ENCODE results near the gene TEX48.
A peak's percentile ranks its signal among the peaks of the same experiment; 100 is the strongest.

The TEX48 gene

DNA sequence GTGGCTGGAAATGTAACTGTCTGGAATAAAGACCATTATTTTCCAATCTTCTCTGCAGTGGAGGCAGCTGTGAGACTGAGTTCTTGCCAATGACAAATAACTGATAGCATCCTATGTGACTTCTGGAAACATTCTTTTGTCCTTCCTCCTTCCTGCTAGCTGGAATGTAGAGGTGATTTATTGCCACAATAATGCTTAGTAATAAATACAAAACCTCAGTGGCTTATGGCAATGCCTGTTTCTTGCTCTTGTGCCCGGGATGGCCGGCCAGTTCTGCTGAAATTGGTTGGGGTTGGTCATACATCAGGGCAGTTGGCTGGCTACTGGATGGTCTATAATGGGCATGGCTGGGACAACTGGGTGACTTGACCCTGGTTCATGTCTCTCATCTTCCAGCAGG lies 12.2 kb upstream of the TEX48 start:
- no peak for DNase-seq (ENCODE audit: low read depth in 2 of 3, low spot score in 1 of 3)

DNA sequence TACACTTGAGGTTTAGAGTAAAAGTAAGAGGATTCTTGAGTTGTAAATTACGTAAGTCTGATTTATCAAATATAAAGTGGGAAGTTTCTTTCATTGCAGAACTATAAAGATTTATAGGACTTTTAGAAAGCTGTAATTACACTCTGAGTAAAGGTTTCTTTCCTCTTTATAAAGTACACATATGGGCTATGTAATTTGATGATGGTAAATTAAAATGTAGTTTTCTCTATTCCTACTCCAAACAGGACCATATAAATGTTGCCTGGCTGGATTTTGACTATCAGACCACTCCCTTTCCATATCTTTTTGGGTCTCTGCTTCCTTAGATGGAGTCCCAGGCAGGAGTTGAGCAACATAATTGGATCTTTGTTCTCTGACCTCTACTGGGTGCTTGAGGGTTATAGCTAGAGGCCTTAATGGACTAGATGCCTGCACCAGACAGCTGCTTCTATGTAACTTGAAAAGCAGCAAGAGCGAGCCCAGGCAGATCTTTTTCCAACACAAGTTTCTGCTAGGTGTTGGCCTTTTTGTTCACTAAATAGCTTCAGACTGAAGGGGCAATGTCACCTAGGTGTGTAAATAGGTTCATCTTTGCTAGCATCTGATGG lies 11.4 kb upstream of the TEX48 start:
- DNase-seq (ENCODE audit: low read depth in 2 of 3, low spot score in 1 of 3) = no peak

DNA sequence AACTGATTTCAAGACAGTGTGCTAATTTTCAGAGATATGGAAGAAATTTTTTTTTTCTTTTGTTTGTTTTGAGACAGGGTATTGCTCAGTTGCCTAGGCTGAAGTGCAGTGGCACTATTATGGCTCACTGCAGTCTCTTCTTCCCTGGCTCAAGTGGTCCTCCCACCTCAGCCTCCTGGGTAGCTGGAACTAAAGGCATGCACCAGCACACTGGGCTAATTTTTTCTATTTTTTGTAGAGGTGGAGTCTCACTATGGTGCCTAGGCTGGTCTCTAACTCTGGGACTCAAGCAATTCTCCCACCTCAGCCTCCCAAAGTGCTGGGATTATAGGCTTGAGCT lies 9.9 kb upstream of the TEX48 start:
- DNase-seq (ENCODE audit: low read depth in 2 of 3, low spot score in 1 of 3) = no peak

DNA sequence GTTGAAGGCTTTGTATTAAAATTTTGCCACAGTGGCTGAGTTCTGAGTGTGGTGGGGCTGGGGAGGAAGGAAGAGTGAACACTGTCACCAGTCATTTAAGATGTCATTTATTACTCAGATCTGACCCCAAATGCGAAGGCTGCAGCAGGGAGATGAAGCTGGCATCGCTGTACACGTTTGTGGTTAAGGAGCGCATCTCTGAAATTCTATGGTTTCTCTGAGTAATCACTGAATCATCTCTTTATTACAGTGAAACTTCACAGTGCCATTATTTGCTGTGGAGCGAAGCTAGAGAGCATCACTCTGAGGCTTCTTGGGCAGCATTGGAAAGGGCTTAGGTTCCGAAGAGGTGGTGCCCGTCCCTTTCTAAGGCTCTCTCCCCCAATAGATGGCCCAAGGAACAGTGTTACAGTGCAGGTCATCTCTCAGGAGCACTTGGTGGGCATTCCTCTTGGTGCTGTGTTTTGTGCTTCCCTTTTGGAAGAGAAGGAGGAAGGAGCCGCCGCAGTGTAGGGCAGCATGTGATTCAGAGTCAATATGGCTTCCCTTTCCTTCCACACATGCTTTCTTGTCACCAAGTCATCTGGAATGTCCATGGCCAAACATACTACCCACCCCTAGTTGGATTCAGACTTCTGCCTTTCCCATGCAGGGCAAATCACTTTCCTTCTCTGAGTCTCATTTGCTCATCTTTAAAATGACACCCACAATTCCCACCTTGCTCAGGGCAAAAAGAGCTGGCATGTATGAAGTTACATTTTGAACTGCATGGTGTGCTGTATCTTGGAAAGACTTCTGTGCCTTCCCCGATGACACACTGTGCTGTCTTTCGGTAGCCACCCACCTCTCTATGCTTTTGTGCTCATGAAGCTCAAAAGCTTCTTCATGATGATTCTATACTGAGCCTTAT lies 9.3 kb upstream of the TEX48 start:
- peak; percentile 64 to 78 (median 65) for DNase-seq (ENCODE audit: low read depth in 2 of 3, low spot score in 1 of 3)

DNA sequence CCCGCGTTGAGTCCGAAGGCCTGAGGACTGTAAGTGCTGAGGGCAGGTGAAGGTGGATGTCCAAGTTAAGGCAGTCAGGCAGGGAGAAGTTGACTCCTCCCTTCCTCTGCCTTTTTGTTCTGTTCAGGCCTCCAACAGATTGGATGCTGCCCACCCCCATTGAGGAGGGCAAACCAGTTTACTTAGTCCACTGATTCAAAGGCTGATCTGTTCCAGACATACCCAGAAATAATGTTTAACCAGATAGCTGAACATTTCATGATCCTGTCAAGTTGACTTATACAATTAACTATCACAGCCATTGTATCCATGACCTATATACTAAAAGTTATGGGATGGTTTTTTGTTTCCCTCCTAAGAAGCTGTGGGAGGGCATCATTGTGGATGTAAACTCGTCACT lies 8.3 kb upstream of the TEX48 start:
- DNase-seq (ENCODE audit: low read depth in 2 of 3, low spot score in 1 of 3) = no peak

DNA sequence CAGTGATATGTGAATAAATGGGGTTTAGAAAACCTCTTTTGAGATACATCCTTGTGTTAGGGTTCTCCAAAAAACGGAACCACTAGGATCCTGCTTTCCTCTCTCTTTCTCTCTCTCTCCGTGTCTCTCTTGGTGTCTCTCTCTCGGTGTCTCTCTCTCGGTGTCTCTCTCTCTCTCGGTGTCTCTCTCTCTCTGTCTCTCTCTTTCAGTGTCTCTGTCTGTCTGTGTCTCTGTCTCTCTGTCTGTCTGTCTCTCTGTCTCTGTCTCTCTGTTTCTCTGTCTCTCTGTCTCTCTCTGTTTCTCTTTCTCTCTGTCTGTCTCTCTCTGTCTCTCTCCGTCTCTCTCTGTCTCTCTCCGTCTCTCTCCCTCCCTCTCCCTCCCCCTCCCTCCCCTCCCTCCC lies 7.8 kb upstream of the TEX48 start:
- no peak for DNase-seq (ENCODE audit: low read depth in 2 of 3, low spot score in 1 of 3)

DNA sequence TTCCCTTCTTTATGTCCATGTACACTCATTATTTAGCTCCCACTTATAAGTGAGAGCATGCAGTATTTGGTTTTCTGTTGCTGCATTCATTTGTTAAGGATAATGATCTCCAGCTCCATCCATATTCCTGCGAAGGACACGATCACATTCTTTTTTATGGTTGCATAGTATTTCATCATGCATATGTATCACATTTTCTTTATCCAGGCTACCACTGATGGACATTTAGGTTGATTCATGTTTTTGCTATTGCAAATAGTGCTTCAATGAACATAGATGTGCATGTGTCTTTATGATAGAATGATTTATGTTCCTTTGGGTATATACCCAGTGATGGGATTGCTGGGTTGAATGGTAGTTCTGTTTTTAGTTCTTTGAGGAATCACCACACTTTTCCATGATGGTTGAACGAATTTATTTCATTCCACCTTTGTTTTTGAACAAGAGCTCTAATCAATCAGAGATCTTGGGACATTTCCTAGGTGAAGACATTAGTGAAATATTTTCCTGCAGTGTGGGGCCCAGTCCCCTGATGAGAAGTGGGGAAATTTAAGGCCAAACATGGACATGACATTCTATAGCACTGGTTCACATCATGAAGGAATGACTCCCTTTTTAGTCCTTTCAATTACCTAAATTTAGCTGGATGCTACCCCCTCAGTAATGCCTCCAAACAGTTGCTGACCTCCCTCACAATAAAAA lies 7.1 kb upstream of the TEX48 start:
- no peak for DNase-seq (ENCODE audit: low read depth in 2 of 3, low spot score in 1 of 3)

DNA sequence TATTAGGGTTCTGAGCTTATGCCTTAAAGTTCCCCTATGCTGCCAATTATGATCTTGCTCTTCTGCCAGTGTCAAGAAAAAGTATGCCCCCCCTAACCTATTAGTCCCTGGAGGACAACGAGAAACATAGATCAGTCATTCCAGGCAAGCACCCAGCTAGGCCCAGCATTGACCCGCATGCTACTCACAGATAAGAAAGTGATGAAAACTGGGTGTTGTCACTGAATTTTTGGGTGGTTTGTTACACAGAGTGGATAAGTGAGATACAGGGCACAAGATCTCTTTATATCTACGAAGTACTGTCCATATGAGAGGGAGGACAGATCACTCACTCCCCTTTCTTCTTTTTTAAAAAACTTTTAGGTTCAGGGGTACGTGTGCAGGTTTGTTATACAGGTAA lies 6.4 kb upstream of the TEX48 start:
- DNase-seq (ENCODE audit: low read depth in 2 of 3, low spot score in 1 of 3) = no peak

DNA sequence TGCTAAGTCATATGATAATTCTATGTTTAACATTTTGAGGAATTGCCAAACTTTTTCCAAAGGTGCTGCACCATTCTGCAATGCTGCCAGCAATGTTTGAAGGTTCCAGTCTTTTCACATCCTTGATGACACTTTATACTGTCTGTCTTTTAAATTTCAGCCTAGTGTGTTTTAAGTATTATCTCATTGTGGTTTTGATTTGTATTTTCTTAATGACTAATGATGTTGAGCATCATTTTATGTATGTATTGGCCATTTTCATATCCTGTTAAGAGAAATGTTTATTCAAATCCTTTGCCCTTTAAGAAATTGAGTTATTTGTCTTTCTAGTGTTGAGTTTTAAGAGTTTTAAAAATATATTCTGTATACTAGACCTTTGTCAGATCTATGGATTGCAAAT lies 5.0 kb upstream of the TEX48 start:
- DNase-seq (ENCODE audit: low read depth in 2 of 3, low spot score in 1 of 3) = no peak

DNA sequence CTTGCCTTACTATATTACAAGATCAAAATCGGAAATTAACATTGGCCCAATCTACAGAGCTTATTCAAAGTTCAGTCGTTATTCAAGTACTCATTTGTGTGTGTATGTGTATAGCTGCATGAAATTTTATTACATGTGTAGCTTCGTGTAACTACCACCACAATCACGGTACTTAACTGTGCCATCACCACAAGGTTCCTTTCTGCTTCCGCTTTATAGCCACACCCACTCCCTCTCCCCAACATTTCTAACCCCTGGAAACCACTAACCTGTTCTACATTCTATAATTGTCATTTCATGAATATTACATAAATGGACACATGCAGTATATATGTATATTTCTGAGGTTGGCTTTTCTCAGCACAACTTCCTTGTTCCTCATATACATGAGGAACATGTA lies 4.0 kb upstream of the TEX48 start:
- no peak for DNase-seq (ENCODE audit: low read depth in 2 of 3, low spot score in 1 of 3)

DNA sequence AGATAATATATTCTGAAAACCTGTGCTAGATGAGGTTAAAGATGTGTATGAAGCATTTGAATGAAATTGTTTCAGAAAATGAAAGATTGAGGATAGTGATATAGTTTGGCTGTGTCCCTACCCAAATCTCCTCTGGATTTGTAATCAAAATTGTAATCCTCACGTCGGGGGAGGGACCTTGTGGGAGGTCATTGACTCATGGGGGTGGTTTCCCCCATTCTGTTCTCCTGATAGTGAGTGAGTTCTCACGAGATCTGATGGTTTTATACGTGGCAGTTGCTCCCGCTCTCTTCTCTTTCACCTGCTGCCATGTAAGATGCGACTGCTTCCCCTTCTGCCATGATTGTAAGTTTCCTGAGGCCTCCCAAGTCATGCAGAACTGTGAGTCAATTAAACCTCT lies 2.0 kb upstream of the TEX48 start:
- no peak for DNase-seq (ENCODE audit: low read depth in 2 of 3, low spot score in 1 of 3)

DNA sequence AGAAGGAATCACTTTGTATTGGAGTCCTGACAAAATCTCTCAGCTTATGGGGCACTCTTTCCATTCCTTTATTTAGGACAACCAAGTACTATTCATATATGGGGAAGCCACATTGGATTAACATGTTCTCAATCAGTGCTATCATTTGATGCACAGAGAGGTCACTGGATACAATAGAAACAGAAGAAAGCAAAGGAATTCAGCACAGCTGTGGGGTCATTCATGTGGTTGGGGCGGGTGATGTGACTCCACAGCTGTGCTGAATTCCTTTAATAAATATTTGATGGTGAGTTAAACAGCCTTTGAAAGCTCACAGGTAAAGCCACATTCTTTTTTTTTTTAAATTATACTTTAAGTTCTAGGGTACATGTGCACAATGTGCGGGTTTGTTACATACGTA lies 854 bp upstream of the TEX48 start:
- no peak for DNase-seq (ENCODE audit: low read depth in 2 of 3, low spot score in 1 of 3)

DNA sequence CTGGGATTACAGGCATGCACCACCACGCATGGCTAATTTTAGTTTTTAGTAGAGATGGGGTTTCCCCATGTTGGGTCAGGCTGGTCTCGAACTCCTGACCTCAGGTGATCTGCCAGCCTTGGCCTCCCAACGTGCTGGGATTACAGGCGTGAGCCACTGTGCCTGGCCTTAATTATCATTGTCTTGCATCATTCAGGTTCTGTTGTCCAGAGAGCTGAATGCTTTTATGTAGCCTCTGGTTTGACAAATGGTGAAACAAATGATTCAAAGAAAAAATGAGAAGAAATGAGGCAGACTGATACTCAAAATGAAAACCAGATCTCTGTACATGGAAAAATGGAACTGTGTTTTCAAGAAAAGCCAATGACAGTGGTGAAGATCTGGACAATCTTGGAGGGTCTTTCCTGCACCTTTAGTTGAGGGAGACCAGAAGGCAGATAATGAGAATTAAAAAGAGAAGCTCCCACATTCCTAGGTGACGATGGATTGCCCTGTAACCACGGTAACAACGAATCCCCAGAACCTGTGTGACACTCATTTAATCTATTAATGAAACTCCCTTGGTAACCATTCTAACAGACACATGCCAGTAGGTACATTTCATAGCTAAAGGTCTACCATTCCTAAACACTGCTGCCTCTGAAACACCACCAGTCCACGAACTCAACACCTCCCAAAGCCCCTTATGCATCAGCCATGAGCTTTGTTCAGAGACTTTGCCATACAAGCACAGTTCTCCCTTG lies 1.6 kb downstream of the TEX48 start:
- no peak for DNase-seq (ENCODE audit: low read depth in 2 of 3, low spot score in 1 of 3)

DNA sequence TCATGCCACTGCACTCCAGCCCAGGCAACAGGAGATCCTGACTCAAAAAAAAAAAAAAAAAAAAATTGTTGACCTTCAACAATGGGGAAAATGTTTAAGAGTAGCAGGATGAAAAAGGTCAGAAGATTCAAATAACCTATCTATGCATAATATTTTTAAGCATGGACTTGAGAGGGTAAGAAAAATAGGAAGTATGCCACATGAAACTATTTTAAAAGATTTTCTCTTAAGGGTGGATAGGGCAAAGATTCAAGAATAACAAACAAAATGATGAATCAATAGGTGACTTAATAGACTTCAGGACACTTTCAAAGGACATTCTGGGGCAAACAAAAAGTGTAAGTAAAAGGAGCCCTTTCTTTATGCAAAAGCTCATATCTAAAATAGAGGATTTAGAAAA lies 3.2 kb downstream of the TEX48 start:
- DNase-seq (ENCODE audit: low read depth in 2 of 3, low spot score in 1 of 3) = no peak

DNA sequence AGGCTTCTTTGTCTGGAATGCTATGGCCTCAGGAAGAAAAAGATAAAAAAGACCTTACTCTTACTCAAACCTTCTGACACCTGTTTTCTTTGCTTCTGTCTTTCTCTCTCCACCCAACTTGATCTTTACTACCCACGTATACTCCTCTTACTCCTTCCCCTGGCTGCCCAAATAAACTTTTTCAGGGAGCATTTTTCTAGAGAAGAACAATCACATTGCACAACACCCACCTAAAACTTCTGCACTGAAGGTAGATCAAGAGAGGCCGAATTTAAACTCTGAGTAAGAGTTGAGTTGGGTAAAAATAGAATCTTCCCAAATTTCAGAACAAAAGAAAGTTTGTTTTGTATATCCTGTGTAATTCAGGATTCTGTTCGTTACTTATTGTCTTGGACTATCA lies 3.9 kb downstream of the TEX48 start:
- DNase-seq (ENCODE audit: low read depth in 2 of 3, low spot score in 1 of 3) = no peak

DNA sequence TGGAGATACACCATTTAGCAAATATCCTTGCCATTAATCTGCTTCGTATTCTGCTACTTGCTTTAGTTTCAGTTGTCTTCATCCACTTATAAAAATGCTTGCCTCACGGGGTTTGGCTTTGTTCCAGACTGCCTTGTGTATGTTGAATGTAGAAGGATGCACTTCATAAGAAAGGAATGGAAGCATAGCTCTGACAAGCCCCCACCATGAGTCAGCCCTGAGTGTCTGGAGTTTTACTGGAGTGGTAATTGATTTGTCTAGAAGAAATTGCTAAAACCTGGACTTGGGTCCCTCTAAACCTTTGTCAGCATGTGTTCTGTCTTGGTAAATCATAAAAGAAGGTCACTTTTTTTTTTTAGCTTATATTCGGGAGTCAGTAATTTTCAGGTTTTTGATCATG lies 4.6 kb downstream of the TEX48 start:
- DNase-seq (ENCODE audit: low read depth in 2 of 3, low spot score in 1 of 3) = no peak

DNA sequence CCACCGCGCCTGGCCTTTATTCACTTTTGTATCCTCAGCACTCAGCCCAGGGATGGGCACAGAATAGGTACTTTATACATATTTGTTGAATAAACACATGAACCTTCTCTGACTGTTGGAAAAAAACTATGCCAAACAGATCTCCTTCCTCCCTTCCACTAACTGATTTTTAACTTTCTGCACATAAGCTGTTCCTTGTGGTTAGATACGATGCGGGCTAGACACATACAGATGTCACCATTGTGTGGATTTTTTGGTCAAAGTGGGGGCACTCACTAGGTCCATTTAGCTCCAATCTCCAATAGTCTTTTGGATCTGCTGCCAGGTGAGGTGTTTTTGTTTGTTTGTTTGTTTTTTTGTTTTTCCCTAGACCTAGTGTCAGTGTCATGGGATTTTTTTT lies 5.1 kb downstream of the TEX48 start:
- no peak for DNase-seq (ENCODE audit: low read depth in 2 of 3, low spot score in 1 of 3)

DNA sequence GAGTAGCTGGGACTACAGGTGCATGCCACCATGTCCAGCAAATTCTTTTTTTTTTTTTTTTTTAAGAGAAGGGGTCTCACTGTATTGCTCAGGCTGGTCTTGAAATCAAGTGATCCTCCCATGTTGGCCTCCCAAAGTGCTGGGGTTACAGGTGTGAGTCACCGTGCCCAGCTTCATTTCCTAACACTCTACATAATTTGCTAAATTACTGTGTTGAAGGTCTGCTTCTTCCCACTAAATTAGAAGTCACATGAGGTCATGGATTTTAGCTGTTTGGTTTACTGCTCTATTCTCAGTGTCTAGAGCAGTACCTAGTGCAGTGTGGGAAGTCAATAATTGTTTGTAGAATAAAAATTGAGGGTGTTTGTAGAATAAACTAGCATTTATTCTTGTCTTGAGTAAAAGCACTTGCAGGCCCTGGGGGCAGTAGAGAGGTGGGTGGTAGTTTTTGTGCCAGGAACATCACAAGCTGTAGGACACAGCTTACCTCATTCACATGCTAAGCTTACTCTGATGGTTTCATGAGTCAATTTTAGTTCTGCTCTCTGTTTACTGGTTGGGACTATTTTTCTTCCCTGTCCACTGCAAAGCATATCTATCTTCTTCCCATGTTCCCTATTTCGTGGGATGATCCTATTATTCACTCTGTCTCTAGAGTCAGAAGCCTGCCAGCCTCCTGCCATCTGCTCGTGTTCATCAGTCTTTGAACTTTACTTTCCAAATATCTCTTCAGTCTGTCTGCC lies 7.0 kb downstream of the TEX48 start:
- no peak for DNase-seq (ENCODE audit: low read depth in 2 of 3, low spot score in 1 of 3)

DNA sequence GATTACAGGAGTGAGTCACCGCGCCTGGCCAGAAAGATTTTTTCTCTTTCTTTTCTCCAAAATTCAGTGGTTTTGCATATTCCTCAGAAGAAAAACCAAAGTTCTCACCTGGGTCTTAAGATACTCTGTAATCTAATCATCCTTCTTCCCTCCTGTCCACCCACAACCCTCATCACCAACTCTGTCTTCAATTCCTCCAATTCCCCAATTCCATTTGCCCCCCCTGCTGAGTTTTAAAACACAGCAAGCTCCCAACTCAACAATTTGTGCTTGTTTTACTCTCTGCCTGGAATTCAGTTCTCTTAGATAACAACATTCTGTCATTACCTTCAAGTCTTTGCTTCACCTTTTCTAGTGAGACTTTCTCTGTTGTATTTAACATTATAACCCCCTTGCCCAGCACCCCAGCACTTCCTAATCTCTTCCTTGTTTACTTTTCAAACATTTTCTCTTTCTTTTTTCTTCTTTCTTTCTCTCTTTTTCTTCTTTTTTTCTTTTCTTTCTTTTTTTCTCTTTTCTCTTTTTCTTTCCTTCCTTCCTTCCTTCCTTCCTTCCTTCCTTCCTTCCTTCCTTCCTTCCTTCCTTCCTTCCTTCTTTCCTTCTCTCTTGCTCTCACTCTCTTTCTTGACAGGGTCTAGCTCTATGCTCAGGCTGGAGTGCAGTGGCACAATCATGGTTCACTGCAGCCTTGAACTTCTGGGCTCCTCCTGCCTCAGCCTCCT lies 7.8 kb downstream of the TEX48 start:
- DNase-seq (ENCODE audit: low read depth in 2 of 3, low spot score in 1 of 3) = no peak

DNA sequence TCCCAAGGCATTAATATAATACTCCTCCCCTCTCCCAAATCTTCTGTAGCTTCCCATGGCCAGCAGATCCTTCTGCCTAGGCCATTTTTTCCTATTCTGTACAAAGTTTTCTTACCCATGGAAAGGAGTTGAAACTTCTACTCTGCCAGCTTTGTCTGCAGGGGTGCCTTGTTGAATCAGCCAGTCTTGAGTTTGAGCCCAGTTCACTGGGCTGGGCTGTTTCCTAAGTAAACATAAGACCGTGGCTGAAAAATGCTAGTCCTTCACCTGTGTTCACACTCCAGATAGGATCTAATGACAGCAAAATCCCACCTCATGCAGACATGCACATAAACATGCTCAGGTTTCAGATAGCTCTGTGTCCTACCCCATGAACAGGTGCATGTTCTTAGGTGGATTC lies 10.4 kb downstream of the TEX48 start:
- DNase-seq (ENCODE audit: low read depth in 2 of 3, low spot score in 1 of 3) = no peak

Data from stimulated activated CD4-positive, alpha-beta T cell treated with anti-CD3 and anti-CD28 coated beads, Interleukin-12 subunit alpha, Interleukin-12 subunit beta, amount 100 ng/mL, for 48 hours (primary cell).